OCI-LY3 (cell line): ENCODE measurements around the gene PROSER3.

ENCODE experiments used
- H2AFZ ChIP-seq: fragments of 200-600, 300-600 bp; shearing (Covaris generic); 2 replicates; pipeline ENCODE4 v1.6.0; 2014; ENCODE audit warnings: antibody characterized with exemption, low read depth, low read length
- H3K27ac ChIP-seq: fragments of 200-600, 300-600 bp; sonication (generic); 2 replicates; pipeline ENCODE4 v1.5.1; 2014; ENCODE audit warnings: mild to moderate bottlenecking, low read length, moderate library complexity, mixed read lengths
- H3K27me3 ChIP-seq: fragments of 200-600, 300-600 bp; sonication (generic); 2 replicates; pipeline ENCODE4 v1.6.1; 2014; ENCODE audit warnings: low read depth, low read length, mixed read lengths
- H3K36me3 ChIP-seq: fragments of 200-600, 300-600 bp; sonication (generic); replicated peaks from 2 replicates; pipeline ENCODE3; 2014; ENCODE audit warnings: low read depth, low read length, mixed read lengths
- H3K4me1 ChIP-seq: fragments of 300-600, 200-600 bp; sonication (generic); 2 replicates; pipeline ENCODE4 v1.6.1; 2014; ENCODE audit warnings: low read length, mixed read lengths
- H3K4me2 ChIP-seq: fragments of 200-600, 300-600 bp; sonication (generic); 2 replicates; pipeline ENCODE4 v1.6.1; 2014; ENCODE audit warnings: low read length, mixed read lengths
- H3K4me3 ChIP-seq: fragments of 300-600, 200-600 bp; sonication (generic); 2 replicates; pipeline ENCODE4 v1.5.1; 2014; ENCODE audit warnings: antibody characterized with exemption, mild to moderate bottlenecking, low read length, moderate library complexity
- H3K79me2 ChIP-seq: fragments of 300-600, 200-600 bp; shearing (Covaris generic); 2 replicates; pipeline ENCODE4 v1.6.1; 2014; ENCODE audit warnings: mild to moderate bottlenecking, low read length, mixed read lengths
- H3K9ac ChIP-seq: fragments of 300-600, 200-600 bp; shearing (Covaris generic); 2 replicates; pipeline ENCODE4 v1.6.0; 2014; ENCODE audit warnings: mild to moderate bottlenecking, low read length, moderate library complexity
- H3K9me3 ChIP-seq: fragments of 200-600, 300-600 bp; shearing (Covaris generic); 2 replicates; pipeline ENCODE4 v1.6.1; 2014; ENCODE audit warnings: low read length, mixed read lengths; ENCODE audit not compliant: insufficient read depth
- H4K20me1 ChIP-seq: fragments of 200-600, 300-600 bp; sonication (generic); 2 replicates; pipeline ENCODE4 v1.6.1; 2016; ENCODE audit warnings: low read length, mixed read lengths; ENCODE audit not compliant: insufficient read depth
- CTCF ChIP-seq: fragments of 200-600, 300-600 bp; sonication (generic); IDR thresholded peaks from 2 replicates; pipeline ENCODE4 v1.5.1; 2014; ENCODE audit warnings: antibody characterized with exemption, low read length, low read depth
- EZH2phosphoT487 ChIP-seq: fragments of 200-600 bp; shearing (Covaris generic); IDR thresholded peaks from 2 replicates; pipeline ENCODE4 v1.6.1; 2018; ENCODE audit warnings: antibody characterized with exemption, mixed run types, low read depth

Gene PROSER3

GRCh38 chr19:35750167-35750566, 7.8 kb upstream of the PROSER3 start:
- Histone ChIP-seq H3K79me2 (peaks cover 13% of the 10 kb centered on the region), H2AFZ (no peak overlapping the region), H3K9ac (no peak overlapping the region), H3K36me3 (no peaks in the 10 kb centered on the region), H3K9me3 (no peaks in the 10 kb centered on the region), H3K4me3 (no peak overlapping the region), H4K20me1 (no peaks in the 10 kb centered on the region), H3K4me1 (peaks cover 14% of the 10 kb centered on the region), H3K27me3 (no peaks in the 10 kb centered on the region), H3K27ac (no peak overlapping the region), H3K4me2 (no peak overlapping the region)
- no peak for TF ChIP-seq CTCF
- no peak for TF ChIP-seq EZH2phosphoT487

GRCh38 chr19:35751839-35752745, 5.9 kb upstream of the PROSER3 start:
- Histone ChIP-seq H3K27ac (no peak overlapping the region), H3K9me3 (no peaks in the 10 kb centered on the region), H3K79me2 (0 out of 2 replicates have a peak, but pooled peaks cover 2% of the 10 kb centered on the region), H4K20me1 (no peaks in the 10 kb centered on the region), H3K9ac (no peak overlapping the region), H3K4me2 (no peak overlapping the region), H3K4me3 (no peak overlapping the region), H3K36me3 (no peaks in the 10 kb centered on the region), H3K4me1 (peaks cover 12% of the 10 kb centered on the region), H3K27me3 (no peaks in the 10 kb centered on the region), H2AFZ (no peak overlapping the region)
- no peak for TF ChIP-seq EZH2phosphoT487
- TF ChIP-seq CTCF, result no peak

- Histone ChIP-seq H3K27ac (no peak overlapping the region), H4K20me1 (no peaks in the 10 kb centered on the region), H3K9ac (no peak overlapping the region), H2AFZ (no peak overlapping the region), H3K27me3 (no peaks in the 10 kb centered on the region), H3K4me2 (no peak overlapping the region), H3K9me3 (no peaks in the 10 kb centered on the region), H3K79me2 (0 out of 2 replicates have a peak, but pooled peaks cover 3% of the 10 kb centered on the region), H3K4me3 (no peak overlapping the region), H3K4me1 (peaks cover 12% of the 10 kb centered on the region), H3K36me3 (no peaks in the 10 kb centered on the region)
- TF ChIP-seq CTCF (no peak), EZH2phosphoT487 (no peak)
Observed at GRCh38 chr19:35752746-35753350, 5.1 kb upstream of the PROSER3 start.

- no peak overlapping the region for H3K27ac ChIP-seq
- no peaks in the 10 kb centered on the region for H3K36me3 ChIP-seq
- H3K9ac ChIP-seq, result no peak overlapping the region
- peaks cover 1% of the 10 kb centered on the region; the same call in 1 of the 2 replicates for H4K20me1 ChIP-seq
- H3K4me1 ChIP-seq, result peaks cover 11% of the 10 kb centered on the region
- no peaks in the 10 kb centered on the region for H3K27me3 ChIP-seq
- peaks cover 6% of the 10 kb centered on the region for H3K79me2 ChIP-seq
- no peak overlapping the region for H3K4me2 ChIP-seq
- no peak overlapping the region for H3K4me3 ChIP-seq
- TF ChIP-seq EZH2phosphoT487, result no peak
- TF ChIP-seq CTCF, result no peak
- H3K9me3 ChIP-seq, result no peaks in the 10 kb centered on the region
- no peak overlapping the region for H2AFZ ChIP-seq
Observed at GRCh38 chr19:35753634-35754369, 4.2 kb upstream of the PROSER3 start.
